Stimulated activated CD4-positive, alpha-beta T cell treated with anti-CD3 and anti-CD28 coated beads, Interleukin-4, amount 100 ng/mL, for 1 hour (primary cell): ENCODE measurements around the gene STIM2.
A peak's percentile ranks its signal among the peaks of the same experiment; 100 is the strongest.
"Not testable (repeated sequence)": the region's sequence is repeated elsewhere in the genome, so short reads cannot be mapped to it uniquely, and the experiment has no call there.

ENCODE experiments used
- DNase-seq: peaks from one replicate; pipeline ENCODE4 v3.0.0-alpha.2; 2020

STIM2 gene

DNA sequence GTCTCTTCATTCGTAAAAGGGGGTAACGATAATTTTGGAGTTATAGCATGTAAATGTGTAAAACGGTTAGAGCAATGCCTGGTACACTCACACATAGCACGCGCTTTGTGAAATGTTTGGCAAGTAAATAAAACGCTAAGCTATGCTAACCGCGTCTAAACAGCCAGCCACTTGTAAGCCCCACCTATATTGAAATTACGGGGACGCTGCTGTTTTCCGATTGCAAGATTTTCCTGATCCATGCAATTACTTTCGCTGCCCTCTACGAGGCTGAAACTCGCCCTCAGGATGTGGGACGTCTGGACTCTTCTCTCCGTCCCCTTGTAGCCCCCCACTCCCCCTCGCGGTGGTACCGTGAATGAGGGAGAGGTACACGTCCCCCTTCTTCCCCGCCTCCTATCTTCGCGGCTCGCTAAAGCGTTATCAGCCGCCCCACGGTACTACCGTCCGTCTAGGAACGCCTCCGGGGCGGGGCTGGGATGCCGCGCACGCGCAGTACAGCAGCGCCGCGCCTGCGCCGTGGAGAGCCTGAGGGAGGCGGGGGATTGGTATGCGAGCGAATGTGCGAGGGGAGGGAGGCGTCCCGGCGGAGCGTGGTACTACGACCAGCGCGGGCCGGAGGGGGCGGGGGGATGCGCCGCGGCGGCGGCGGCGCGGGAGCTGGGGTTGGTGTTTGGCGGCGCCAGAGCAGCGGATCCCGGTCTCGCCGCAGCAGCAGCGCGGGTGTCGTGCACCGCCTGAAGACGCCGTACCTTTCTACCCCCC is at the start of gene STIM2:
Gene STIM2 (plus strand): TSS at position 685 of the 765 bp plus-strand sequence.
- DNase-seq, result peak; percentile 97

- DNase-seq, result not testable (repeated sequence)
These were observed 49.1 kb upstream of the STIM2 start for GRCh38 chr4:26811571-26811970.

- DNase-seq, result no peak
These were observed 48.5 kb upstream of the STIM2 start for GRCh38 chr4:26812049-26812714.

GRCh38 chr4:26813698-26814097 is 46.9 kb upstream of the STIM2 start:
- no peak for DNase-seq

DNA sequence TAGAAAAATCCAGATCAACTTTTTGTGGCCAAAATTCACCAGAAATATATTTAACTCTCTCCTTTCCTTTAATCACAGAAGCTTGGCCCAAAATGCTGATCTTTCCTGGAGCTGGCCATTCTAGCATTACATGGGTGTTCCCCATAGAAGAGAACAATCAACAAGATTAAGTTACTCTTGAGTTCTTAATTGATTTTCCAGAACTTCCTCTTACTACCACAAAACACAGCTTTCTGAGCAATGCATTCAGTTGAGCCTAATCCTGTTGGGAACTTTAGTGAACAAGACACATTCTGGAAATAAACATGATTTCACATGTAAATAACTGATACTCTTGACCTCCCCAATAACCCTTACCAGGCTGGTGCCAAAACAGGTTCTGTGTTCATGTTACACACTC is 45.4 kb upstream of the STIM2 start:
- no peak for DNase-seq

- no peak for DNase-seq
These were observed 44.9 kb upstream of the STIM2 start for GRCh38 chr4:26815706-26816105.

GRCh38 chr4:26819026-26819425 is 41.6 kb upstream of the STIM2 start:
- DNase-seq, result no peak

DNA sequence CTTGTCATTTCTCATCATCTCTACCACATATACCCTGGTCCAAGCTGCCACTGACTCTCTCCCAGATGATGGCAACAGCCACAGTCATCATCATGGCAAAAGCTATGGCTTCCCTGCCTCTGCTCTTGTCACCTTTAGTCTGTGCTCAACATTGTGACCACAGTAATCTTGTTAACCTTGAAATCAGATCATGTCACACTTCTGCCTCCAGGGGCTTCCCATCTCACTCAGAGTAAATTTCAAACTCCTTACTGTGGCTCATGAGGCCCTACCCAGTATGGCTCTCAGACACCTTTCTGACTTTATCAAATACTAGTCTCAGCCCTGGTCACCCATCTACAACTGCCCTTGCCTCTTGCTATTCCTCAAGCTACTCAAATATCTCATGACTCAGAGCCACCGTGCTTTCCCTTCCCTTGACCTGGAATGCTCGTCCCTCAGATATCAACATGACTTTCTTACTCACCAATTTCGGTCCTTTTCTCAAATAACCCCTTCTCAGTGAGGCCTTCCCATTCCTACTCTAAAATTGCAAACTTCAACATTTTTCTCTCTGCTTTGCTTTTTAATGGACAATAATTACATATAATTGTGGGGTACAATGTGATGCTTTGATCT is 41.1 kb upstream of the STIM2 start:
- DNase-seq, result no peak

DNA sequence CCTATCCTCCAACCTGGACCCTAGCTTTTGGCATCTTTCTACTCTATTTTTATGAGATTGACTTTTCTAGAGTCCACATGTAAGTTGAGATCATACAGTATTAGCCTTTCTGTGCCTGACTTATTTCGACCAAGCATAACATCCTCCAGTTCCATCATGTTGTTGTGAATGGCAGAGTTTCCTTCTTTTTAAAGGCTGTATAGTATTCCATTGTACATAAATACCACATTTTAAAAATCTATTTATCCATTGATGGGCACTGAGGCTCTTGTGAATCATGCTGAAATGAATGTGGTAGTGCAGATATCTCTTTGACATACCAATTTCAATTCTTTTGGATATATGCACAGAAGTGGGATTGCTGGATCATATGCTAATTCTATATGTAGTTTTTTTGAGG is 40.3 kb upstream of the STIM2 start:
- no peak for DNase-seq

GRCh38 chr4:26821031-26821430 is 39.6 kb upstream of the STIM2 start:
- no peak for DNase-seq

DNA sequence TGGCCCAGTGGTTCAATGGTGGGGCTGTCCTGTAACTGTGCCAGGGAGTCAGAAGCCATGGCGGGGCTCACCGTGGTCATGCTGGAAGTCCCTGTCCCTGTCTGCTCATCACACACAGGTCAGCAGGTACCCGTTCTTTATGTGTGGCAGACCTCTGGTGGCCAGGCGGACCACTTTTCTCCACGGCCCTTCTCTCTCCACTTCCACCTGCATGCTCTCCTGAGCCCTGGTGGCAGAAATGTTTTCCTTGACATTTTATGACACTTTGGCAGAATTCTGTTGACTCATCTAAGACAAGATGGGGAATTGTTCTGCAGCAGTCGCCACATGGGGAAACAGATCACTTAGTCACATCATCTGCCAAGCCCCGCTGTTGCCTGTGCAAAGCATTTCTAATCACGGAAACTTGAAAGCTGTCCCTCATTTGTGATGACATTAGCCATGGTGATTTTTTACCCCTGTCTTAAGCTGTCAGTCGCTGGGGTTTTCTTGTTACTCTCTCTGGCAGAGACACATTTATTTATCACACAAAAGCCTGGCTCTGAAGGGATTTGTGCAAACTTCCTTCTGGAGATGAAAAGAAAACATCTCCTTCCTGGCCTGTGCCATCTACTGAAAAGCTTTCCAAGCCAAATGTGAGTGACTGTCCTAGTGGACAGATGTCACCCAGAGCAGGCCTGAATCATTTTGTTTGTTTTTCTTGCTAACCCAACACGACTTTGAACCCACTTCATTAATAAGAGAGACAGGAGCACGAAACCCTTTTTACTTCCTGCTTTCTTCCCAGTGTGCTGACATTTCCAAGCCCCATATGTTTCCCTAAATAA is 38.8 kb upstream of the STIM2 start:
- no peak for DNase-seq

DNA sequence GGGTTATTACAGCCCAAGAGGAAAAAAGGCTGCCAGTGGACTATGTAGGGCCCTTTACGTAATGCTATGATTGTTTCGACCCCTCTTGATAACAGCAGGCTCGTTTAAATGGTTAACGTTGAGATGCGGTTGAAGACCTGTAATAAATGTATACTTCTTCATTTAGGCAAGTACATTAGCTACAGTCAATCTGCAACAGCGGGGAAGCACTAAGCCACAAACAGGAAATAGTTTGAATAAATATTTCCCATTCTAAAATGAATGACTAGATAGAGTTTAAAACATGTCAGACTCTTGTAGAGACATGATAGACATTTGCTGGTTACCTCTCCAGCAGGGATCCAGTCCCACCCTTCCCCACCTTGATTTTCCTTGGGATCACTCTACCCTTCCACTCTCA is 38.1 kb upstream of the STIM2 start:
- DNase-seq, result no peak

DNA sequence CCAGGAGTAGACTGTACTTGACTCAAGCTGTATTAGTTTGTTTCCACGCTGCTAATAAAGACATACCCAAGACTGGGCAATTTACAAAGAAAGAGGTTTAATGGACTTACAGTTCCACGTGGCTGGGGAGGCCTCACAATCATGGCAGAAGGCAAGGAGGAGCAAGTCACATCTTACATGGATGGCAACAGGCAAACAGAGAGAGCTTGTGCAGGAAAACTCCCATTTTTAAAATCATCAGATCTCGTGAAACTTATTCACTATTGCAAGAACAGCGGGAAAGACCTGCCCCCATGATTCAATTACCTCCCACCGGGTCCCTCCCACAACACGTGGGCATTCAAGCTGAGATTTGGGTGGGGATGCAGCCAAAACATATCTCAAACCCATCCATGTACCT is 37.7 kb upstream of the STIM2 start:
- not testable (repeated sequence) for DNase-seq

- DNase-seq, result no peak
These were observed 37.1 kb upstream of the STIM2 start for GRCh38 chr4:26823583-26823982.

DNA sequence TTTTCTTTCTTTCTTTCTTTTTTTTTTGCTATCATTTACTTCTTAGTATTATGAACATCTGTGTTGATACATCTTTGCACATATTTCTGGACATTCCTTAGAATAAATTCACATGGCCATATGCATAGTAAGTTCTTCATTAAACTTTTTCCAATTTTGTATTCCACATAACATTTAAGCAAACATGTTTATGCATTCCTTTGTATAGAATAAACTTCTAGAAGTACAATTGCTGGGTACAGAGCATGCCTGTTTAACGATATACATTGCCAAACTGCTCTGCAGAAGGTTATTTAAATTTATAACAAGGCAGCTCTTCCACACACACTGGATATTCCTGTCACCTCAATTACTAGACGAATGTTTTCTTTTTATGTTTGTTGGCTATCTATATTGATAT is 36.0 kb upstream of the STIM2 start:
- DNase-seq, result no peak

- no peak for DNase-seq
These were observed 33.9 kb upstream of the STIM2 start for GRCh38 chr4:26826721-26827120.

GRCh38 chr4:26827336-26827735 is 33.3 kb upstream of the STIM2 start:
- DNase-seq, result not testable (repeated sequence)

GRCh38 chr4:26827798-26828197 is 32.8 kb upstream of the STIM2 start:
- DNase-seq, result no peak

DNA sequence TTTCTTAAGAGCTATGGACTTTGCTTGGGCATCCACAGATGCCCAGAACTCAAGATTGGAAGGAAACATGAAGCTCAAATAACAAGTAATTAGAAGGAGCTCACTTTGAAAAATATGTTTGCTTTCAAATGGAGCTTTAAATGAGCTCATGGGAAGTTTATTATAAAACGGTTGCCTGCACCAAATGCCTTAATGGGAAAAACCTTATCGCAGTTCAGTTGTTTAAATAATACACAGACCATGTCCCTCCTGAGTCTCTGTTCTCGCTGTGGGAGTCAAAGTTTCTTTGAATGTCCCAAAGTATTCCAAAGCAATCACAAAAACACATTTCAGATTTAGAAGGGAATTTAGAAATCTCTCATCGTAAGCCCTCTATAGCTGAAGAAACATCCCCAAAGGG is 31.6 kb upstream of the STIM2 start:
- DNase-seq, result no peak

DNA sequence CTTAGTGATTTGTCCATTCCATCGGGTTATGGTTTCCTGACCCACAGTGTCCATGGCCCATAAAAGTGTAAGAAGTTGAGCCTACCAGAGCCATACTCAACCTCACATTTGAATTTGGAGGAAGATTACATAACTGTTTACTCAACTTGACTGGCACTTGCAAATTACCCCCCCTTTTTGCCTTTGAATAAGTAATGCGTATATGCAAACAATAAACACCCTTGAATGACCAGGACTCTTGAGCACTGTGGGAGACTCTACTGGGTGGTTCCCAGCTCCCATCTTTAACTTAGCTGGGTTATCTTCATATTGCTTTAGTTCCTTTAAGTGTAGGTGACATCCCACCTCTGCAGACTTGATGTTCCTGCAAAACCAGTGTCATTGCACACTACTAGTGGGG is 30.6 kb upstream of the STIM2 start:
- DNase-seq, result no peak

DNA sequence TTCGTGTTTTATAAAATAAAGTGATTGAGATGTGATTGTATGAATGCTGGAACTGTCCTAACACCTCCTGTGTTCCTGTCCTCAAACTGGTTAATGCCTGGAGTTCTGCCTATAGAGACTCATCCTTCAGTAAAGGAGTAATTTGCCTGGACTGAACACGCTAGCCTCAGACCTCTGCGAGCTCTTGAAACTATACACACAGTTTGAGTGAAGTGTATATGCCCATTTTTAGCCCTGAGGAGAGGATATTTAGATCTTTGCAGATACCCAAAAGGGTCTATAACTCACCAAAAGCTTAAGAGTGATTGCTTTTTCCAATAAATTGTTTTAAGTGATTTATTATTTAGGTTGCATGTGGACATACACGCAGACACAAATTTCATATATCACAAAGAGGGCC is 29.9 kb upstream of the STIM2 start:
- DNase-seq, result no peak

GRCh38 chr4:26836539-26836938 is 24.1 kb upstream of the STIM2 start:
- no peak for DNase-seq
